ENCODE measurements around the gene YJEFN3. TPM values are rescaled to one million over a fixed set of nuclear protein-coding genes. Genes with fewer than 3 reads are reported as not detected.

Gene YJEFN3
- total RNA-seq, 1 experiment from 2014 or later: 25.3 TPM

- Histone ChIP-seq H3K9me3 (ENCODE audit: control insufficient read depth in 1 of 2, insufficient read depth in 1 of 2, low read depth in 1 of 2, low read length in 2 of 2) (no peaks in the 10 kb centered on the region), H3K4me1 (ENCODE audit: control insufficient read depth in 1 of 2, insufficient read depth in 2 of 2, low read length in 2 of 2) (peaks cover 7 to 12% of the 10 kb centered on the region in 2 experiments), H3K36me3 (ENCODE audit: control insufficient read depth in 1 of 2, insufficient read depth in 2 of 2, low read length in 2 of 2) (no peaks in the 10 kb centered on the region), H3K9me2 (ENCODE audit: insufficient read depth) (no peaks in the 10 kb centered on the region), H3K79me2 (ENCODE audit: insufficient read depth, low read length) (no peaks in the 10 kb centered on the region), H3K27me3 (ENCODE audit: insufficient read depth, low read length) (no peaks in the 10 kb centered on the region), H3K27ac (ENCODE audit: low read depth, low read length) (no peak overlapping the region), H4K20me1 (ENCODE audit: insufficient read depth) (no peaks in the 10 kb centered on the region), H3K9ac (ENCODE audit: low read length) (no peak overlapping the region), H3K4me3 (replicated peaks in 1 of 2; ENCODE audit: low read depth in 1 of 2, low read length in 2 of 2) (no peak overlapping the region), H2AFZ (ENCODE audit: low read depth, low read length, poor library complexity, severe bottlenecking) (no peak overlapping the region), H3K4me2 (ENCODE audit: low read length) (no peak overlapping the region)
- ATAC-seq (no peak), DNase-seq (ENCODE audit: low read depth, low spot score) (no peak)
- RAD21 ChIA-PET (ENCODE audit: low non-redundant PET in 1 of 2, low total read pairs in 2 of 2, uncharacterized antibody in 2 of 2, unreplicated experiment in 2 of 2): no interaction called here
- CTCF ChIA-PET: no interaction called here
- intact Hi-C loops (cut with micrococcal nuclease): loop anchor here (10.0 kb wide), 1 partner anchor 229 kb away; no protein-coding TSS in a partner anchor
- POLR2A ChIA-PET: no interaction called here
- BruUV-seq (replicated peaks): no TSS peak
- TF ChIP-seq MAX (IDR thresholded peaks at IDR 0.05) (no peak), EZH2 (IDR thresholded peaks at IDR 0.05) (no peak), EGR1 (IDR thresholded peaks at IDR 0.05; ENCODE audit: low read depth) (no peak), POLR2AphosphoS5 (IDR thresholded peaks at IDR 0.05; ENCODE audit: low read depth, low read length) (no peak), RAD21 (IDR thresholded peaks at IDR 0.05; ENCODE audit: low read depth) (no peak), CEBPB (IDR thresholded peaks at IDR 0.05; ENCODE audit: low read depth) (no peak), YY1 (IDR thresholded peaks at IDR 0.05; ENCODE audit: extremely low read depth, insufficient replicate concordance, low read depth, low read length) (no peak), FOSL1 (IDR thresholded peaks at IDR 0.05; ENCODE audit: low read depth) (no peak), CTCF (IDR thresholded peaks at IDR 0.05 in 2 of 3, conservative IDR thresholded peaks at IDR 0.05 in 1 of 3; ENCODE audit: borderline replicate concordance in 1 of 3, insufficient read depth in 1 of 3, low read depth in 2 of 3, low read length in 2 of 3) (no peak), ZNF274 (IDR thresholded peaks at IDR 0.05; ENCODE audit: low read depth, low read length) (no peak), POLR2A (IDR thresholded peaks at IDR 0.05; ENCODE audit: borderline replicate concordance, extremely low read depth, insufficient read depth, insufficient read length) (no peak), SIN3A (IDR thresholded peaks at IDR 0.05; ENCODE audit: low read depth) (no peak)
These were observed 17.0 kb downstream of the YJEFN3 start for GRCh38 chr19:19545707-19546106.
